CD4-positive, alpha-beta T cell (primary cell): ENCODE results near the gene DISP2. TPM values are rescaled to one million over a fixed set of nuclear protein-coding genes. Genes with fewer than 3 reads are reported as not detected.

ENCODE experiments used
- ATAC-seq: fragments of 200-7000 bp; cut with Tn5 transposase; one replicate; pipeline ENCODE4 v1.10.0; 2022; ENCODE audit warnings: mild to moderate bottlenecking; ENCODE audit not compliant: poor library complexity
- CTCF ChIA-PET: fragments of 350-600 bp; sonication (Branson Sonifier 250); formaldehyde crosslinking; loops from one replicate; lab custom pipeline; 2021; ENCODE audit warnings: antibody characterized with exemption, inconsistent platforms; lab: Charles Lee
- POLR2A ChIA-PET: fragments of 350-600 bp; sonication (Branson Sonifier 250); formaldehyde crosslinking; loops from one replicate; lab custom pipeline; 2021; ENCODE audit warnings: antibody characterized with exemption, inconsistent platforms; lab: Charles Lee
- DNase-seq, 14 experiments: peaks; one replicate each; pipeline ENCODE4 v3.0.0-alpha.2; 2013 to 2020; ENCODE audit warnings: mixed read lengths in 2 of 14
- H3K27ac ChIP-seq, 2 donors: one replicate each; pipeline versions ENCODE4 v1.5.1 to v1.7.0; 2013; ENCODE audit warnings: low read length in 2 of 2, low read depth in 1 of 2, mild to moderate bottlenecking in 1 of 2
- H3K27me3 ChIP-seq, 2 experiments: 1 replicate in 1 of 2; 2 replicates in 1 of 2; pipeline versions ENCODE4 v1.6.1 to v1.7.0; 2013; ENCODE audit warnings: low read length in 2 of 2, control low read depth in 1 of 2, mild to moderate bottlenecking in 1 of 2, moderate library complexity in 1 of 2; ENCODE audit not compliant: insufficient read depth in 2 of 2, control insufficient read depth in 1 of 2
- H3K36me3 ChIP-seq: one replicate; pipeline ENCODE4 v1.6.1; 2013; ENCODE audit warnings: low read length, control low read depth; ENCODE audit not compliant: insufficient read depth
- H3K4me1 ChIP-seq: one replicate; pipeline ENCODE4 v1.6.1; 2013; ENCODE audit warnings: low read length, control low read depth; ENCODE audit not compliant: insufficient read depth
- H3K4me3 ChIP-seq: one replicate; pipeline ENCODE4 v1.5.1; 2013; ENCODE audit warnings: mild to moderate bottlenecking, low read length, moderate library complexity
- H3K9me3 ChIP-seq, 2 experiments: 1 replicate in 1 of 2; 2 replicates in 1 of 2; pipeline versions ENCODE4 v1.6.1 to v1.7.0; 2013; ENCODE audit warnings: low read length in 2 of 2, mild to moderate bottlenecking in 2 of 2, control low read depth in 1 of 2, moderate library complexity in 1 of 2; ENCODE audit not compliant: control insufficient read depth in 1 of 2, insufficient read depth in 1 of 2
- H3K27ac Mint-ChIP-seq: one replicate; pipeline ENCODE4 v1.8.0; 2020; ENCODE audit warnings: mixed read lengths
- H3K27me3 Mint-ChIP-seq: one replicate; pipeline ENCODE4 v1.8.0; 2021; ENCODE audit warnings: mixed read lengths
- H3K36me3 Mint-ChIP-seq: one replicate; pipeline ENCODE4 v1.8.0; 2021; ENCODE audit warnings: low read depth, mixed read lengths
- H3K4me1 Mint-ChIP-seq: one replicate; pipeline ENCODE4 v1.8.0; 2021; ENCODE audit warnings: low read depth, mixed read lengths
- H3K4me3 Mint-ChIP-seq: one replicate; pipeline ENCODE4 v1.8.0; 2020; ENCODE audit warnings: mild to moderate bottlenecking, mixed read lengths
- H3K9me3 Mint-ChIP-seq: one replicate; pipeline ENCODE4 v1.8.0; 2020; ENCODE audit warnings: mixed read lengths
- intact Hi-C, 2 experiments: fragments of 100-400 bp; cut with DNase I in 1 of 2; cut with micrococcal nuclease in 1 of 2; formaldehyde crosslinking; loops; one replicate each; pipeline versions ENCODE4 v1.15.1 to v1.9.0; 2023 to 2025; cut with DNase I, micrococcal nuclease
- total RNA-seq, 174 experiments: library from RNA in 2 of 174; stranded (reverse) in 2 of 174; gene quantifications; one replicate each; pipeline ENCODE4 v1.2.3 and lab custom pipeline; 2021 to 2026
- TF ChIP-seq, protein P1 (sequence below): fragments of 200-600 bp; IDR thresholded peaks from one replicate; pipeline ENCODE4 v1.8.0; 2022; ENCODE audit warnings: antibody characterized with exemption, mild to moderate bottlenecking

DISP2 gene
- total RNA-seq, 2 experiments from 2014 or later: 0.03 to 0.06 TPM

DNA sequence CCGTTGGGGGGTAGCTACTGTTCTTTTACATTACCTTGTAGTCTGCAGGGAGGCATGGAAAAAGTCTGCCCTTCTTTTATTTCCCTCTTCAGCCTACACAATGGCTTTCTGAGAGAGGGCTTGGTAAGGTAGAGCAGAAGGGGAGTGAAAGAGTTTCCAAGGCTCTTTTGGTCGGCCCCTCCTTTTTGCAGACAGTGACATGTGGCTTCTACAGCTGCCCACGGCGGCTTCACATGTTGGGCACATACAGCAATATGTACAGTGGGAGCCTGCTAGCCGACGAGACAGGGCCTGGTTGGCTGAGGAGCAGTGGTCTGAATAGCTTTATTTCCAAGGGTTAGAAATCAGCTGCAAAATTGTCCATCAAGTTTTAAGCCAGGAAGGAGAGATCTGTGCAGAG lies 30.6 kb upstream of the DISP2 start:
- peaks cover 31% of the 10 kb centered on the region for H3K4me1 Mint-ChIP-seq
- ATAC-seq: no peak
- TF ChIP-seq, protein P1, sequence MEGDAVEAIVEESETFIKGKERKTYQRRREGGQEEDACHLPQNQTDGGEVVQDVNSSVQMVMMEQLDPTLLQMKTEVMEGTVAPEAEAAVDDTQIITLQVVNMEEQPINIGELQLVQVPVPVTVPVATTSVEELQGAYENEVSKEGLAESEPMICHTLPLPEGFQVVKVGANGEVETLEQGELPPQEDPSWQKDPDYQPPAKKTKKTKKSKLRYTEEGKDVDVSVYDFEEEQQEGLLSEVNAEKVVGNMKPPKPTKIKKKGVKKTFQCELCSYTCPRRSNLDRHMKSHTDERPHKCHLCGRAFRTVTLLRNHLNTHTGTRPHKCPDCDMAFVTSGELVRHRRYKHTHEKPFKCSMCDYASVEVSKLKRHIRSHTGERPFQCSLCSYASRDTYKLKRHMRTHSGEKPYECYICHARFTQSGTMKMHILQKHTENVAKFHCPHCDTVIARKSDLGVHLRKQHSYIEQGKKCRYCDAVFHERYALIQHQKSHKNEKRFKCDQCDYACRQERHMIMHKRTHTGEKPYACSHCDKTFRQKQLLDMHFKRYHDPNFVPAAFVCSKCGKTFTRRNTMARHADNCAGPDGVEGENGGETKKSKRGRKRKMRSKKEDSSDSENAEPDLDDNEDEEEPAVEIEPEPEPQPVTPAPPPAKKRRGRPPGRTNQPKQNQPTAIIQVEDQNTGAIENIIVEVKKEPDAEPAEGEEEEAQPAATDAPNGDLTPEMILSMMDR: no peak
- intact Hi-C loops: loop anchor here in 1 of 2 experiments (10.0 kb wide), 1 partner anchor 543 kb away; the partner anchor contains the start of gene FSIP1
- H3K4me1 ChIP-seq: peaks cover 22% of the 10 kb centered on the region
- ChIA-PET POLR2A (interaction anchor here (1.2 to 3.2 kb wide), 2 partner anchors 20 to 38 kb away, joined by 3 to 10 read pairs; partner anchors contain the start of gene PLCB2), CTCF (interaction anchor here (1.0 to 5.5 kb wide), 3 partner anchors 10 to 20 kb away, joined by 4 to 34 read pairs (median 5); partner anchors contain the start of gene PLCB2)
- no peaks in the 10 kb centered on the region for H3K9me3 Mint-ChIP-seq
- H3K27ac Mint-ChIP-seq: no peak overlapping the region
- no peaks in the 10 kb centered on the region for H3K36me3 Mint-ChIP-seq
- no peaks in the 10 kb centered on the region for H3K27me3 Mint-ChIP-seq
- no peak overlapping the region for H3K4me3 Mint-ChIP-seq
- no peak overlapping the region for H3K27ac ChIP-seq
- no peaks in the 10 kb centered on the region for H3K27me3 ChIP-seq
- no peaks in the 10 kb centered on the region for H3K9me3 ChIP-seq
- no peaks in the 10 kb centered on the region for H3K36me3 ChIP-seq
- H3K4me3 ChIP-seq: no peak overlapping the region
- DNase-seq: no peak

- ATAC-seq (no peak), DNase-seq (no peak)
- Mint-ChIP-seq H3K9me3 (no peaks in the 10 kb centered on the region), H3K36me3 (no peaks in the 10 kb centered on the region), H3K27me3 (no peaks in the 10 kb centered on the region), H3K4me3 (no peak overlapping the region), H3K4me1 (peaks cover 24% of the 10 kb centered on the region), H3K27ac (no peak overlapping the region)
- Histone ChIP-seq H3K4me3 (no peak overlapping the region), H3K36me3 (no peaks in the 10 kb centered on the region), H3K27ac (no peak overlapping the region), H3K4me1 (peaks cover 15% of the 10 kb centered on the region), H3K27me3 (no peaks in the 10 kb centered on the region), H3K9me3 (no peaks in the 10 kb centered on the region)
- ChIA-PET POLR2A (interaction anchor here (3.2 kb wide), 1 partner anchor 20 kb away, joined by 10 read pairs; the partner anchor contains the start of gene PLCB2), CTCF (interaction anchor here (1.0 to 5.5 kb wide), 5 partner anchors 10 to 94 kb away, joined by 4 to 34 read pairs (median 5); partner anchors contain the start of gene PLCB2)
- intact Hi-C loops: loop anchor here in 1 of 2 experiments (10.0 kb wide), 1 partner anchor 543 kb away; the partner anchor contains the start of gene FSIP1
- TF ChIP-seq, protein P1: no peak
These were observed 29.8 kb upstream of the DISP2 start for GRCh38 chr15:40328176-40328575.

DNA sequence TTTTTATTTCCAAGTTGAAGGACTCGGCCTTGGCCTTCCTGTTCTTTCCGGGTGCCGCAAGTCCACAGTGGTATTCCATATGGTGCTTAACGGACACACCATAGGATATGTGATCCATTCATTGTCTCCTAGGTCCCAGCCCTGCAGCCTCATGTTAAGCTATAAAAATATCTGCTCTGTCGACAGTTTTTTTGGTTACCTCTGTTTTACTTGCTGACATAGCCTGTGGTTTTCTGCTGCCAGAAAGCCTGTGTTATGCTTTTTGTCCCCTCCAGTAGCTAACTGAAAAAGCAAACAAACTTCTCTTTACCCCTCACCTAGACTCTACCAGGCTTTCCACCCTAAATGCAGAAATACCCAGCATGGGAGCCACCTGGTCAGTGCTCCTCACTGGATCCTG lies 29.3 kb upstream of the DISP2 start:
- Histone ChIP-seq H3K27me3 (no peaks in the 10 kb centered on the region), H3K27ac (no peak overlapping the region), H3K36me3 (no peaks in the 10 kb centered on the region), H3K4me3 (no peak overlapping the region), H3K9me3 (no peaks in the 10 kb centered on the region), H3K4me1 (peaks cover 19% of the 10 kb centered on the region)
- Mint-ChIP-seq H3K9me3 (no peaks in the 10 kb centered on the region), H3K27ac (no peak overlapping the region), H3K4me3 (no peak overlapping the region), H3K27me3 (no peaks in the 10 kb centered on the region), H3K36me3 (no peaks in the 10 kb centered on the region), H3K4me1 (peaks cover 25% of the 10 kb centered on the region)
- DNase-seq (no peak), ATAC-seq (no peak)
- ChIA-PET POLR2A (interaction anchor here (3.2 kb wide), 1 partner anchor 21 kb away, joined by 10 read pairs; the partner anchor contains the start of gene PLCB2), CTCF (interaction anchor here (1.0 to 5.5 kb wide), 4 partner anchors 8 to 93 kb away, joined by 3 to 34 read pairs (median 4); no protein-coding TSS in a partner anchor)
- TF ChIP-seq, protein P1: no peak
- intact Hi-C loops: loop anchor here in 1 of 2 experiments (10.0 kb wide), 1 partner anchor 544 kb away; the partner anchor contains the start of gene FSIP1
